T-helper 1 cell treated with Interleukin-12 subunit alpha and Interleukin-12 subunit beta and Interleukin-4 antibody, amounts not matched to agents 30 μg/mL and 1 μg/mL, for 36 hours (primary cell): ENCODE results near the gene FNDC11.
A peak's percentile ranks its signal among the peaks of the same experiment; 100 is the strongest.
"Not testable (repeated sequence)": the region's sequence is repeated elsewhere in the genome, so short reads cannot be mapped to it uniquely, and the experiment has no call there.

Experiments used
- H3K27ac Mint-ChIP-seq: one replicate; pipeline ENCODE4 v1.8.0; 2021; ENCODE audit warnings: mild to moderate bottlenecking, mixed read lengths
- H3K27me3 Mint-ChIP-seq: one replicate; pipeline ENCODE4 v1.8.0; 2021; ENCODE audit warnings: low read depth, mixed read lengths
- H3K36me3 Mint-ChIP-seq: one replicate; pipeline ENCODE4 v1.8.0; 2021; ENCODE audit warnings: low read depth, mixed read lengths
- H3K4me1 Mint-ChIP-seq: one replicate; pipeline ENCODE4 v1.8.0; 2021; ENCODE audit warnings: low read depth, mixed read lengths
- H3K4me3 Mint-ChIP-seq: one replicate; pipeline ENCODE4 v1.8.0; 2021; ENCODE audit warnings: mild to moderate bottlenecking, moderate library complexity, mixed read lengths
- H3K9me3 Mint-ChIP-seq: one replicate; pipeline ENCODE4 v1.8.0; 2021; ENCODE audit warnings: mixed read lengths

The FNDC11 gene

GRCh38 chr20:63594043-63594561, 40.1 kb downstream of the FNDC11 start:
- peaks cover 38% of the 10 kb centered on the region for H3K36me3 Mint-ChIP-seq
- H3K27me3 Mint-ChIP-seq: no peaks in the 10 kb centered on the region
- no peaks in the 10 kb centered on the region for H3K4me1 Mint-ChIP-seq
- no peak overlapping the region for H3K27ac Mint-ChIP-seq
- no peak overlapping the region for H3K4me3 Mint-ChIP-seq
- H3K9me3 Mint-ChIP-seq: no peaks in the 10 kb centered on the region

- H3K9me3 Mint-ChIP-seq: no peaks in the 10 kb centered on the region
- H3K27me3 Mint-ChIP-seq: no peaks in the 10 kb centered on the region
- no peaks in the 10 kb centered on the region for H3K4me1 Mint-ChIP-seq
- peaks cover 36% of the 10 kb centered on the region for H3K36me3 Mint-ChIP-seq
- no peak overlapping the region for H3K27ac Mint-ChIP-seq
- no peak overlapping the region for H3K4me3 Mint-ChIP-seq
Observed at GRCh38 chr20:63595416-63596127, 41.6 kb downstream of the FNDC11 start.

- no peak overlapping the region for H3K27ac Mint-ChIP-seq
- no peak overlapping the region for H3K4me3 Mint-ChIP-seq
- H3K27me3 Mint-ChIP-seq: no peaks in the 10 kb centered on the region
- H3K9me3 Mint-ChIP-seq: no peaks in the 10 kb centered on the region
- no peaks in the 10 kb centered on the region for H3K4me1 Mint-ChIP-seq
- peaks cover 34% of the 10 kb centered on the region for H3K36me3 Mint-ChIP-seq
Observed at GRCh38 chr20:63596423-63596822, 42.5 kb downstream of the FNDC11 start.

GRCh38 chr20:63597651-63598478, 43.9 kb downstream of the FNDC11 start:
- Mint-ChIP-seq H3K4me3 (no peak overlapping the region), H3K27me3 (no peaks in the 10 kb centered on the region), H3K27ac (no peak overlapping the region), H3K9me3 (no peaks in the 10 kb centered on the region), H3K4me1 (peaks cover 2% of the 10 kb centered on the region), H3K36me3 (peaks cover 35% of the 10 kb centered on the region)

- peaks cover 4% of the 10 kb centered on the region for H3K4me1 Mint-ChIP-seq
- no peaks in the 10 kb centered on the region for H3K27me3 Mint-ChIP-seq
- peaks cover 34% of the 10 kb centered on the region for H3K36me3 Mint-ChIP-seq
- H3K27ac Mint-ChIP-seq: no peak overlapping the region
- no peaks in the 10 kb centered on the region for H3K9me3 Mint-ChIP-seq
- H3K4me3 Mint-ChIP-seq: no peak overlapping the region
Observed at GRCh38 chr20:63598479-63599395, 44.8 kb downstream of the FNDC11 start.

- Mint-ChIP-seq H3K36me3 (peaks cover 38% of the 10 kb centered on the region), H3K4me1 (peaks cover 4% of the 10 kb centered on the region), H3K27me3 (no peaks in the 10 kb centered on the region), H3K4me3 (no peak overlapping the region), H3K9me3 (no peaks in the 10 kb centered on the region), H3K27ac (no peak overlapping the region)
Observed at GRCh38 chr20:63599396-63600050, 45.6 kb downstream of the FNDC11 start.

GRCh38 chr20:63601679-63602078, 47.7 kb downstream of the FNDC11 start:
- H3K4me1 Mint-ChIP-seq, H3K9me3 Mint-ChIP-seq, H3K4me3 Mint-ChIP-seq, H3K27me3 Mint-ChIP-seq: not testable (repeated sequence)
- peak overlapping the region; percentile 62 for H3K27ac Mint-ChIP-seq
- H3K36me3 Mint-ChIP-seq: peaks cover 34% of the 10 kb centered on the region

GRCh38 chr20:63602321-63602720, 48.4 kb downstream of the FNDC11 start:
- H3K4me3 Mint-ChIP-seq: no peak overlapping the region

More at GRCh38 chr20:63602321-63602720, 48.4 kb downstream of the FNDC11 start:
- Mint-ChIP-seq H3K27ac (no peak overlapping the region), H3K4me1 (peaks cover 4% of the 10 kb centered on the region), H3K9me3 (no peaks in the 10 kb centered on the region), H3K27me3 (no peaks in the 10 kb centered on the region), H3K36me3 (peaks cover 34% of the 10 kb centered on the region)
